HG02885 (cell line): Measurements from ENCODE around the gene WRAP73.

ENCODE experiments used
- ATAC-seq: cut with Tn5 transposase; IDR thresholded peaks from one replicate; pipeline ENCODE4 v1.9.1; 2021; ENCODE audit warnings: mild to moderate bottlenecking; ENCODE audit not compliant: unreplicated experiment, poor library complexity

The WRAP73 gene

DNA sequence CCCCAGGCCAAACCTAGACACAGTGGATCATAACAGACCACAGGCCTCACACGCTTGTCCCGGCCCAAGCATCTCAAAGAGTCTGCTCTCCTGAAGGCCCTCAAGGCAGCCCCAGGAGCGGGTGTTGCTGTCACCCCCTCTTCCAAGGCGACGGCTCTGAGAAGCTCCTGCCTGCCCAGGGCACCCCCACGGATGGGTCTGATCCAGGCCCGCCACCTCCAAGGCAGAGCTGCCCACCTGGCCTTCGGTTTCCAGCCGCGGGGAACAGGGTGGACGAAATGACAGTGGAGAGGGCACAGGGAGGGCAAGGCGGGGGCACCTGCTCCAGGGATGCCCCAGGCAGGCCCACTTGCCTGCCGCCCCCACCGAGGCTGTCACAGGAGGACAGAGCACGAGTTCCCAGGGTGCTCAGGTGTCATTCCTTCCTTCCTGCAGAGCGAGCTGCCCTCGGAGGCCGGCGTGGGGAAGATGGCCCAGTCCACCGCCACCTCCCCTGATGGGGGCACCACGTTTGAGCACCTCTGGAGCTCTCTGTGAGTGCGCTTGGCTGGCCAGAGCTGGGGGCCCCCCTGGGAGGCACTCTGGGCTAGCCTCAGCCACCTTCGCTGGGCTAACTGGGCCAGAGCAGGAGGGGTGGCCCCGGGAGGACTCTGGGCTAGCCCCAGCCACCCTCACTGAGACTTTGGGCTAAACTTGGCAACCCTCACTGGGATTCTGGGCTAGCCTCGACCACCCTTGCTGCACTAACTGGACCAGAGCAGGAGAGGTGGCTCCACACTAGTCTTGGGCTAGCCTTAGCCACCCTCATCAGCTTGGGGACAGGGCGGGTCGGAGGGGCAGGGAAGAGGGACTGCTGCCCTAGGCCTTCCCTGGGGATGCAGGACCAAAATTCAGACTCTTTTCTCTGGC lies 32.2 kb upstream of the WRAP73 start:
- ATAC-seq, result no peak

DNA sequence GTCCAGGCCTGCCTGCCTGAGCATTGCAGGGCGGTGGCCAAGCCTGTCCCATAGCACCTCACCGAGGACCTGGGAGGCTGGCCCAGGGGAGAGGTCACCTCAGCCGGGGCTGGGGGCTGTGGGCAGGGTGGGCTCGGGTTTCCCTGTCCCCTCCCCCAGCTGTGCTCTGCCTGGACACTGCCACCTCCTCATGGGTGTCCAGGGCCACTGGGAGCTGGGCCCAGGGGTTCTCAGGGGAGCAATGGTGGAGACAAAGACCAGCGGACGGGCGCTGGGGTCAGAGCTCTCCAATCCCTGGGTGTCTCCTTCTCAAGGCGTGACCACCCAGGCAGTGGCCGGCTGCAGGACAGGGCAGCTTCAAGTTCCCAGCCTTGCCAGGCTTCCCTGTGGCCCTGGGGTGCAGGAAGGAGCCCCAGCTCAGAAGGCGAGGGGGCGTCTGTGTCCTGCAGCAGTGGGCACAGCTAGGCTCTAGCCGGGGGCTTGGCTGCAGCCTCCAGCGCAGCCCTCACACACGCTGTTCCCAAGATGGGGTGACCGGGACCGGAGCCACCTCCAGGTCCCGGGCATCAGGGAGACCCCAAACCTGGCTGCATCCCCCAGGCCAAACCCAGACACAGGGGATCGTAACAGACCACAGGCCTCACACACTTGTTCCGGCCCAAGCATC lies 31.5 kb upstream of the WRAP73 start:
- no peak for ATAC-seq

DNA sequence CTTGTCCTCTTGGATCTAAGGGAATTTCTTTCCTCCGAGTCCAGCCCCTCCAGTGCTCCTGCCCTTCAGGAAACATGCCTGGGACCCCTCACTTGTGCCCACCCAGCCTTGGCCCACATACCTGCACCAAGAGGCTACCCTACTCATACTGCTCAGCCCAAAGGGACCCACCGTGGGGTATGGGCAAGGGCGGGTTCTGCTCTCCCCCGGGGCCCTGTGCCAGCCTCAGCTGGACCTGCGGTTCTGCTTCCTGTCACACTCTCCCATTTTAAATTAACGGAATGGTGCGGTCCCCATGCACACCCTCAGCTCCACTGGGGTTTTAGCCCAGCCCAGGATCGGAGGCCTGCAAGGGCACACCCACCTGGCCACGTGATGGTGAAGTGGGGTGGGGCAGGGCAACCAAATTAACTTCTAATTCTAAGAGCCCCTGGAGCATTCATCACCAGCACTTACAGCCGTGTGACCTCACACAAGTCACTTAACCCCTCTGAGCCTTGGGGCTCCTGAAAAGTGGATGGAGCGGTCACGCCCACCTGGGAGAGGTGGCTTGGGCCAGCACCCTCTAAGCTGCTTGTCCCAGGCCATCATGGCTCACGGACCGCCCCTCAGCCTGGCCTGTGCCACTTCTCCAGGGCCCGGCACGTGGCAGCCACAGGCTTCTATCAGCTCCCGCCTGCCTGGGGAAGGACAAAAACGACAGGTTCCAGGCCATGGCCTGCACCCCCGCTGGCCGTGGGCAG lies 30.8 kb upstream of the WRAP73 start:
- ATAC-seq, result no peak

DNA sequence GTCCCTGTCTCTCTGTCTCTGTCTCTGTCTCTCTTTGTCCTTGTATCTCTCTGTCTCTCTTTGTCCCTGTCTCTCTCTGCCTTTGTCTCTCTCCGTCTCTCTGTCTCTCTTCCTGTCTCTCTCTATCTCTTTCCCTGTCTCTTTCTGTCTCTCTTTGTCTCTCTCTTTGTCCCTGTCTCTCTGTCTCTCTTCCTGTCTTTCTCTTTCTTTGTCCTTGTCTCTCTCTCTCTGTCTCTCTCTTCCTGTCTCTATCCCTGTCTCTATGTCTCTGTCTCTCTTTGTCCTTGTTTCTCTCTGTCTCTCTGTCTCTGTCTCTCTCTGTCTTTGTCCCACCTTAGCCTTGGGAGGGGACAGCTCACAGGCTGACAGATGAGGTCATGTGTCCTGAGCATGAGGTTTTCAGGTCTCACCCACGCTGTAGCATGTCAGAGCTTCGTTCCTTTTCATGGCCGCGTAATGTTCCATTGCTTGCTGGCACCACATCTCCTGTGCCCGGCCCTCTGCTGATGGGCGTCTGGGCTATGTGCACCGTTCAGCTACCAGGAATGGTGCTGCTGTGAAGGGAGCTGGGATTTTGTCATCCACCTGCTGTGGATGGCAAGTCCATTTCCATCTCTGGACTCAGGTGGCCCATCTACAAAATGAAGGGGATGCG lies 30.0 kb upstream of the WRAP73 start:
- ATAC-seq, result no peak

DNA sequence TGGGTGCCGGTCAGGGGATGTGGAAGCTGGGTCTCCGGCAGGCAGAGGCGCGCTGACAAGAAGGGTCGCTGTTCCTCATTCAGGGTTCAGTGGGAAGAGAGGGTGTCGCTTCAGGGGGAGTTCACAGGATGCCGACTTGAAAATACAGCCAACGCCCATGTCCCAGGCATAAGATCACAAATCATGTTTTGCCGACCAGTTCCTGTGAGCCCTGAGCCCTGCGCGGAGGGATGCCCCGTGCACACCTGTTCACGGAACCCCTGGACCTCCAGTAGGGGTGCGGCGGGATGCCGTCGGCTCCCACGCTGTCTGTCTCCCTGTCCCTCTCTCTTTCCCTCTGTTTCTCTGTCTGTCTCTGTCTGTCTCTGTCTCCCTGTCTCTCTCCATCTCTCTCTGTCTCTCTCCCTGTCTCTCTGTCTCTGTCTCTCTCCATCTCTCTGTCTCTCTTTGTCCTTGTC lies 29.2 kb upstream of the WRAP73 start:
- ATAC-seq, result no peak

DNA sequence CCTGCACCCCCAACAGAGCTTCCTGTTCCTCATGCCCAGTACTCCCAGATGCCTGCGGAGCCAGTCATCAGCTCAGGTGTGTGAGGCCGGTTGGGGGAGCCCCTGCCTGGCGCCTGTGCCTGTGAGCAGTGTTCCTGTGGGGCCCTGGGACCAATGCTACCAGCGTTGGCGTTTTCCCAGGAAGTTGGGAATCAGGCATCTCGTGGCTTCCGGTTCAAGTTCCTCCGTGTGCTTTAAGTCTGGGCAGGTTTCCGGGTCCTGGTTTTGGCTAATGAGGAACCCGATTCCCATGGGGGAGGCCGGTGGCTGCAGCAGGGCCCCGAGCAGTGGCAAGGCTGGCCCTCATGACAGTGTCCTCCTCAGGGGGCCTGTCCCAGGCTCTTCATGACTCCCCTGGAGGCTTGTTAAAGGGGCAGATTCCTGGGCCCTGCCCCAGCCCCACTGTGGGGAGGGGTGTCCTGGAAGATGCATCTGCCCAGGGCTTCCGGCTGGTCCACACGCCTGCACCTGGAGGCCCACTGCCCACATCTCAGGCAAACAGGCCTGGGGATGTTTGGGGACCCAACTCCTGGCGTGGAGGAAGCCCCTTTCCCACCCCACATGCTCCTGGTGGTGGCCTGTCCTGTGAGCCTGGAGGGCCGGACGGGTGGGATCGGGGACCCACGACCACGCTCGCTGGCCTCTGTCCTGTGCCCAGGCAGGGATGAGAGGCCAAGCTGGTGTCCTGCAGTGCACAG lies 28.6 kb upstream of the WRAP73 start:
- no peak for ATAC-seq

DNA sequence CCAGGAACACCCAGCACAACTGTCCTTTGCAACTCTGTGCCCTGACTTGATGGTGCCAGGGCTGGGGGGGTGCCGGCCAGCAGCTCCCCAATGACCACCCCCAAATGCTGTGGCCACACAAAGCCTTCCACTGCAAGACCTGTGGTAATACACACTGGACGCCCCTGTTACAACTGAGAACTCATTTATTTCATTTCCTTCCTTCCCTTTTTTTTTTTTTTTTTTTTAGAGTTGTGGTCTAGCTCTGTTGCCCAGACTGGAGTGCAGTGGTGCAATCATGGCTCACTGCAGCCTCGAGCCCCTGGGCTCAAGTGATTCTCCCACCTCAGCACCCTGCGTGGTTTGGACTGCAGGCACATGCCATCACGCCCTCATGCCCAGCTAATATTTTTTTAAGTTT lies 27.6 kb upstream of the WRAP73 start:
- ATAC-seq, result peak; percentile 4

DNA sequence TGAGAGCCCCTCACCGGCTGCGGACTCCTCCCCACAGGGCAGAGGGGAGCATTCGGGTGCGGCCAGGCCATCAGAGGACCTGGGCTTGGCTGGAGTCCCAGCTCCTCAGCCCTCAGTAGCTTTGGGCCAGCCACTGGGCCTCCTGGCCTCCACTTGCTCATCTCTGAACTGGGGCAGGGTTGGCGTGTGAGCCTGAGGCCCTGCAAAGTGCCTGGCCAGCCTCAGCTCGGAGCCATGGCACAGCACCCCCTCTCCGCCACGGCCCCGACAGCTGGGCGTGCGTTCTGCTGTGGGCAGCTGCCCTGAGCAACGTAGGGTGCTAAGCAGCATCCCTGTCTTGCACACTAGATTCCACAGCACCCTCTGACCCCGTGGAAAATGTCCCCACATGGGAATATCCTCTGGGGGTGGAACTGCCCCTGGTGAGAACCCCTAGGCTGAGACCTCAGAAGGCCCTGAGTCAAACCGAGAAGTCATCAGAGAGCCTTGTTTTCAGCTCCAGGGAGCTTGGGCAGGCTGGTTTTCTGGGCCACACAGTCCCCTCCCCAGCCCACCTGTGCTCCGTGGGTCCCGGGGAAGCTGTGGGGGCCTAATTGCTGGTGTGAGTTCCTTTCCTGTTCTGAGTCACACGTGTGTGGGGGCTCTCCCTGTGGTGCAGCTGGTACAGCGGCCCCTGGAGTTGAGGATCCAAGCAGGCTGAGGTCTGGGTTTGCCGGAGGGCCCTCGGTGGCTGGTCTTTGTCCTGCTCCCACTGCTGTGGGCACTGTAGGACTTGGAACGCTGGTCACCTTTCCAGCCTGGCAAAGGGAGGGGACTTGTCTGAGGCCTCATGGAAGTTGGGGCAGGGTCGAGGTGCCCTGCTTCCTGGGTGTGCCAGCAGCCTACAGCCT lies 26.9 kb upstream of the WRAP73 start:
- ATAC-seq, result peak; percentile 67

DNA sequence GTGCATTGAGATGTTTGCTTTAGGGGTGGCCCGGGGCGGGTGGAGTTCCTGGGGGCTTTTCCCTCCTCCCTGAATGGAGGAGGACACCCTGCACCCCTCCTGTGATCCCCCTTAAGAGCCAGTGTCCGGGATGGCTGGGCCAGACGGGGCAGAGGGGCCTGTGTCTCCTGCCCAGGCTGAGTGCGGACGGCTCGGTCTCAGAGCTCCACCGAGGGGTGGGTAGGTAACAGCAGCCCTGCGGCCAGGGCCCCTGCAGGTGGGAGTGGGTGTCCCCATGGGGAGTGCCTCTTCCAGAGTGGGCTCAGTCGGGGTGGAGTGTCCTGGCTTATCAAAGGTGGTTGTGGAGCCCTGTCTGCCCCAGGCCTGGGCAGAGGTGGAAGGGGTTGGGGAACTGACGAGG lies 25.5 kb upstream of the WRAP73 start:
- ATAC-seq, result no peak

DNA sequence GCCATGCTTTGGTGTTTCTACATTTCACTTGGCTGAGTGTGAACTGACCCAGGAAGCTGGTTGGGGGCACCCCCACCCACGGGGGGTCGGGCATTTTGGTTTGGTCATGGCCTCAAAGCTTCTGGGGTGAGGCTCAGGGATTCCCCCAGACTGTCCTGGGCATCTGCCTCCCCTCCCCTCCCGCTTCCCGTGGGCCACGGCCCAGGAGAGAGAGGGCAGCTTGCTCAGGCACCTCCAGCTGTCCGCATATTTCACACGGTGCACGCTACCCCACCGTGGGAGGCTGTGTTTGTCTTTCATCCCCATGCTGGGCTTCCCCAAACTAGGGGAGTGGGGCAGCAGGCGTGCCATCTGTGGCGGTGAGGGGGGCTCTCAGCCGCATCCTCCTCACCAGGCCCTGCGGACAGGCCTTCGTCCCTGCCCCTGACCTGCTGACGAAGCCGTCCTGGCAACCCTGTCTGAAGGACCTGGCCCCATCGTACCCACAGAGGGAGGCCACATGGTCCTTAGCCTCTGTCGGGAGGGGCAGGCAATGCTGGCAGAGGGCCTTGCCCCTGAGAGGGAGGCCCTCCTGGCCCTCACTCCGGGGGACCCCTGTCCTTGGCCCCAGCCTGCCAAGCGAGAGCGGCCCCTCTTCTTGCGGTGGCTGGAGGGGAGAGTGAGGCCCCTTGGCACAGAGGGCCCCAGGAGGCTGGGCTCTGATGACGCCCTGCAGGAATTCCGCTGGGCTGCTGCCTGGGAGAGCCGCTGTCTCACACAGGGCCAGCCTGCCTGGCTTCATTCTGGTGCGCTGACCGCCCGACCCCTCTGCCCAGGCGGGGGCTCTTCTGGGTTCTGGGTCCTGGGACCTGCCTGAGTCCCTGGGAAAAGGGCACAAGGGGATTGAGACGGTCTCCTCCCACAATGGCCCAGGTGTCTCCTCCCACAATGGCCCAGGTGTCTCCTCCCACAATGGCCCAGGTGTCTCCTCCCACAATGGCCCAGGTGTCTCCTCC lies 24.5 kb upstream of the WRAP73 start:
- no peak for ATAC-seq

DNA sequence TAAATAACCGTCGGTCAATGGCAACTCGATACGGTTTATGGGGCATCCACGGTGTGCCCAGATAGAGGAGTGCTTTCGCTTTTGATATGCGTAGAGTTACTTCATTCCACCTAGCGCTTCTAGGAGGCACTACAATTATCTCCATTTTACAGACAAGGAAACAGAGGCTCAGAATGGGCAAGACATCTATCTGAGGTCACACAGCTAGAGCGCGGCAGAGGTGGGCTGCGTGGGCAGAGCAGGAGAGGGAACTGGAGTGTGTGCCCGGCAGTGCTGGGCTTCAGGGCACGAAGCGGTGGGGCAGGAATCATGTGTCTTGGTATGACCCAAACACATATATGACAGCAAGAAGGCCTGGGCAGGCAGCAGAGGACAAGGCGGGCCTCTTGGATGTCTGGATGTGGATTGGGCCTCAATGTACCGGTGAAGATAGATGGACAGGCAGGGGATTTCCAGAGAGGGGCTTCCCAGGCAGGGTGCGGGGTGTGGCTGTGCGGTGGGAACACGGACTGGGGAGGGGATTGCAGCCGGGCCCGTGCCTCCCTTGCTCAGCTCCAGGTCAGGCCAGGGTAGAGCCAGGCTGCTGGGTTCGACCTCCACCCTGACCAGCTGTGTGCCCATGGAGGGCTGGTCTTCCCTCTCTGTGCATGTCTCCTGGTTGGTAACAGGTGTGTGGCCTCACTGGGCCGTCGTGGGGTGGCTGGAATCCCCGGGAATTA lies 23.6 kb upstream of the WRAP73 start:
- ATAC-seq, result no peak

DNA sequence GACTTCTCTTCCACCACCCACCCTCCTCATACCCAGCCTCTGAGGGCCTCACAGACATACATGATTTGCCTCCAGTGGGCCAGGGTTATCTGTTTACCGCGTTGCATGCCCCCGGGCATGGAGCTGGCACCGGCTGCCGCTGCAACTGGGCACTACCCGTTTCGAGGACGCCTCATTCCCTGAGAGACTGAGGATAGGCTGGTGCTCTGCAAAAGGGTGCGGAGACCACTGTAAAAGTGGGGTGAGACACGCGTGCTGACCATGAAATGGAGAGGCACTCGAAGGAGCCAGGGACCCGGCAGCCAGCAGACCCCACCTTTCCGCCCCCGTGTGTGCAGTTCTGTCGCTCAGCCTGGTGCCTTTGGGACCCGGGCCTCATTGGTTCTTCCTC lies 23.1 kb upstream of the WRAP73 start:
- no peak for ATAC-seq

DNA sequence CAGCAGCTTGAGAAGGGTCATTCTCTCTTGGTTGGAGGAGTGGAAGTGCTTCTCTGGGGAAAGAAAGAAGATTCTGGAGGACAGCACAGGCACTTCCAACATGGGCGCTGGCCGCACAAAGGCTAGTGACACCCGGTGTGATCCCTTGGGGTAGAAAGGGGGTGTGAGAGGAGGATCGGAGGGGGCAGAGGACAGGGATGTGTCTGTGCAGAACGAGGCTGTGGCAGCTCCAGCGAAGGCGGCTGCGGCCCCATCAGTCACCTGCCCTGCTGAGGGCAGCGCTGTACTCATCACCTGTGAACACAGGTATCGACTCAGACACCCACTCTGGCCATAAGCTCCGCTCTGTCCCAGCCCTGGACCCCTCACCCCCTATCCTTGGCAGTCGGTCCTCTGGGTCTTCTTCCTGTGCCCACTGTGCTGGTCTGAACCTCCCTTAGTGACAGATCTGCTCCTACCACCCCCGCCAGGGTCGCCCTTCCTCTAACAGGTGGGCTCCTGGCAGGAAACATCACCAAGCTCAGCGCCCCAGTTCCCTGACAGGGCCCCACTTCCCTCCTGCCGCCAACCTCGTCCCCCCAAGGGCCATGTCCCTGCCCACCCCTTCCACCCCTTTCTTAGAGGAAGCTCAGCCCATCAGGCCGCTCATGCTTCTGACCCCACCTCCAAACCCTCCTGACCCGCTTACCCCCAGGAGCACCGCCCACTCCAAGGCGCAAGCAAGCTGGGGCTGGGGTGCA lies 22.5 kb upstream of the WRAP73 start:
- no peak for ATAC-seq

DNA sequence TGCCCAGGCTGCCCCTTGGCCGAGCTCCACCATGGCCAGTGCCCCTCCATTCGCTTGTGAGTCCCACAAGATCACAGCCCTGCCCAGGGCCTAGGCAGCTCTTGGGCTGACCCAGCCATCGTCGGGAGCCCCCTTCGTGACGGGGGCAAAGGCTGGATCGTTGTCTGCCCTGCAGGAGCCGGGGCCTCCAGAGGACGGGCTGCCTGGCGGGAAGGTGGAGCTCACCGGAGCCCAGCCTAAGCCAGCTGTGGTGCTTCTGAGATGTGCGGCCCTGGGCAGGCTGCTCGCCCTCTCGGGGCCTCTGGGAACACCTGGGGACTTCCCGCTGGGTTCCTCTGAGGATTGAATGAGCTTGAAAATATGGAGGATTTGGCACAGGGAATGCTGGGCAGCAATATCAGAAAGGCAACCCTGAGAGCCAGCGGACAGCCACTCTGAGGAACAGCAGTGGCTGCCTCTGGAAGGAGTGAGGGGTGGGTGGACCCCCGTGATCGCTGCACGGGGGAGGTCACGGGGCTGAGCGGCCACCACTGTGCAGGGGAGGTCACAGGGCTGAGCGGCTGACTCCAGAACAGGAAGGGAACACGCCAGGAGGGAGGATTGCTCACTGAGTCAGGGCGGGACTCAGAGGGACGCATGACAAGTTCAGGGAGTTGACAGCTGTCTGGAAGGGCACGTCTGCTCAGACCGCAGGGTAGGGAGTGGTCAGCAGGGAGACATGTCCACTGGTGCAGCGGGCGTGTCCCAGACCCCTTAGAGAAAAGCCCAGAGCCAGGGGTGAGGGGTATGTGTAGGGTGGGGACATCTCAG lies 21.7 kb upstream of the WRAP73 start:
- ATAC-seq, result no peak

DNA sequence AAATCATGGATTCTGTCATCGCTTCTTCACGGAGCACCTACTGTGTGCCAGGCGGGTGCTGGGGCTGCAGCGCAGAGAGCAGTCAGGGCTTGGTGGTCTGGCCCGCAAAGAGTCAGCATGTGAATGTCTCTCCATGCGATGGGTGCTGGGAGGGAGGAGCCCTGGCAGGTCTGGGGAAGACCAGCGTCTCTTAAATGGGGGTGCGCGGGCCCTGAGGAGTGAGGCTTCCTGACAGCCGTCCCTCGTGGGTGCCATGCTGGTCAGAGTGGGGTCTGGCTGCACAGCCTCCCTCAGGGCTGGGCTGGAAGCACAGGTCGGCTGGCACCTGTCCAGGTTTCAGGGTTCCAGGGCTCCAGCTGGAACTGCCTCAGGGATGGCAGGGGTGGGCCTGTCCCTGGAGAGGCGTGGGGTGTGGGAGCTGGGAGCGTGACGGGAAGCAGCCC lies 20.9 kb upstream of the WRAP73 start:
- ATAC-seq, result no peak
